Effector memory CD8-positive, alpha-beta T cell (primary cell): ENCODE measurements around the gene MDFIC.
A peak's percentile ranks its signal among the peaks of the same experiment; 100 is the strongest.

Experiments used
- ATAC-seq: fragments of 150-1000 bp; cut with Tn5 transposase; replicated peaks from 2 replicates; pipeline ENCODE4 v1.10.0; 2021; ENCODE audit warnings: mild to moderate bottlenecking, moderate library complexity
- DNase-seq, 3 experiments: peaks; one replicate each; pipeline ENCODE4 v3.0.0; 2021
- H3K27ac Mint-ChIP-seq, 2 donors: one replicate each; pipeline ENCODE4 v1.8.0; 2022; ENCODE audit warnings: mild to moderate bottlenecking in 2 of 2, mixed read lengths in 2 of 2, moderate library complexity in 2 of 2
- H3K27me3 Mint-ChIP-seq, 2 donors: one replicate each; pipeline ENCODE4 v1.8.0; 2022; ENCODE audit warnings: mixed read lengths in 2 of 2
- H3K36me3 Mint-ChIP-seq: one replicate; pipeline ENCODE4 v1.8.0; 2022; ENCODE audit warnings: mild to moderate bottlenecking, moderate library complexity, mixed read lengths; ENCODE audit not compliant: insufficient read depth
- H3K4me1 Mint-ChIP-seq, 2 donors: one replicate each; pipeline ENCODE4 v1.8.0; 2022; ENCODE audit warnings: low read depth in 2 of 2, mixed read lengths in 2 of 2
- H3K4me3 Mint-ChIP-seq, 2 donors: one replicate each; pipeline ENCODE4 v1.8.0; 2022; ENCODE audit warnings: mild to moderate bottlenecking in 2 of 2, mixed read lengths in 2 of 2, moderate library complexity in 2 of 2
- H3K9me3 Mint-ChIP-seq, 2 donors: one replicate each; pipeline ENCODE4 v1.8.0; 2022; ENCODE audit warnings: mixed read lengths in 2 of 2

Gene MDFIC

GRCh38 chr7:114931656-114932011 lies 9.7 kb downstream of the MDFIC start:
- H3K4me3 Mint-ChIP-seq = no peak overlapping the region
- DNase-seq = peak in 2 of 3 experiments; percentile 27 to 28
- no peak overlapping the region for H3K27ac Mint-ChIP-seq
- ATAC-seq = peak; percentile 85
- H3K36me3 Mint-ChIP-seq = peaks cover 8% of the 10 kb centered on the region
- no peaks in the 10 kb centered on the region for H3K27me3 Mint-ChIP-seq
- H3K4me1 Mint-ChIP-seq = peaks cover 40 to 60% of the 10 kb centered on the region in 2 donors
- no peaks in the 10 kb centered on the region for H3K9me3 Mint-ChIP-seq

- no peaks in the 10 kb centered on the region for H3K9me3 Mint-ChIP-seq
- H3K27ac Mint-ChIP-seq = peak overlapping the region in 1 of 2 donors; percentile 70
- H3K36me3 Mint-ChIP-seq = peaks cover 8% of the 10 kb centered on the region
- no peaks in the 10 kb centered on the region for H3K27me3 Mint-ChIP-seq
- DNase-seq (no peak), ATAC-seq (no peak)
- H3K4me3 Mint-ChIP-seq = no peak overlapping the region
- peaks cover 41 to 61% of the 10 kb centered on the region in 2 donors for H3K4me1 Mint-ChIP-seq
Observed at GRCh38 chr7:114932991-114933390, 11.1 kb downstream of the MDFIC start.

- H3K27ac Mint-ChIP-seq = peak overlapping the region in 1 of 2 donors; percentile 70
- H3K9me3 Mint-ChIP-seq = no peaks in the 10 kb centered on the region
- no peaks in the 10 kb centered on the region for H3K27me3 Mint-ChIP-seq
- H3K36me3 Mint-ChIP-seq = peaks cover 8% of the 10 kb centered on the region
- DNase-seq (no peak), ATAC-seq (no peak)
- peaks cover 41 to 61% of the 10 kb centered on the region in 2 donors for H3K4me1 Mint-ChIP-seq
- no peak overlapping the region for H3K4me3 Mint-ChIP-seq
Observed at GRCh38 chr7:114933658-114934057, 11.8 kb downstream of the MDFIC start.

- peak overlapping the region in 1 of 2 donors; percentile 44 for H3K4me3 Mint-ChIP-seq
- peaks cover 41 to 61% of the 10 kb centered on the region in 2 donors for H3K4me1 Mint-ChIP-seq
- DNase-seq (no peak), ATAC-seq (no peak)
- H3K36me3 Mint-ChIP-seq = peaks cover 8% of the 10 kb centered on the region
- H3K9me3 Mint-ChIP-seq = no peaks in the 10 kb centered on the region
- H3K27ac Mint-ChIP-seq = peak overlapping the region; percentile 49 to 70
- H3K27me3 Mint-ChIP-seq = no peaks in the 10 kb centered on the region
Observed at GRCh38 chr7:114934086-114934485, 12.2 kb downstream of the MDFIC start.

- peak overlapping the region; percentile 49 to 70 for H3K27ac Mint-ChIP-seq
- peak overlapping the region in 1 of 2 donors; percentile 44 for H3K4me3 Mint-ChIP-seq
- DNase-seq = no peak
Observed at GRCh38 chr7:114934713-114935112, 12.8 kb downstream of the MDFIC start.

GRCh38 chr7:114936471-114936870 lies 14.6 kb downstream of the MDFIC start:
- Mint-ChIP-seq H3K4me3 (peak overlapping the region; percentile 16 to 33), H3K4me1 (peaks cover 44 to 66% of the 10 kb centered on the region in 2 donors), H3K36me3 (peaks cover 2% of the 10 kb centered on the region), H3K27ac (peak overlapping the region in 1 of 2 donors; percentile 49), H3K9me3 (no peaks in the 10 kb centered on the region), H3K27me3 (no peaks in the 10 kb centered on the region)
- DNase-seq = no peak
- no peak for ATAC-seq

More at GRCh38 chr7:114934713-114935112, 12.8 kb downstream of the MDFIC start:
- Mint-ChIP-seq H3K36me3 (peaks cover 8% of the 10 kb centered on the region), H3K4me1 (peaks cover 41 to 61% of the 10 kb centered on the region in 2 donors), H3K9me3 (no peaks in the 10 kb centered on the region), H3K27me3 (no peaks in the 10 kb centered on the region)
- no peak for ATAC-seq

GRCh38 chr7:114937446-114937845 lies 15.6 kb downstream of the MDFIC start:
- Mint-ChIP-seq H3K27me3 (no peaks in the 10 kb centered on the region), H3K27ac (no peak overlapping the region), H3K4me1 (peaks cover 44 to 63% of the 10 kb centered on the region in 2 donors), H3K36me3 (peaks cover 2% of the 10 kb centered on the region), H3K4me3 (no peak overlapping the region), H3K9me3 (no peaks in the 10 kb centered on the region)
- DNase-seq = no peak
- no peak for ATAC-seq

- DNase-seq = no peak
- ATAC-seq = no peak
- H3K36me3 Mint-ChIP-seq = peaks cover 14% of the 10 kb centered on the region
- no peak overlapping the region for H3K4me3 Mint-ChIP-seq
- H3K9me3 Mint-ChIP-seq = no peaks in the 10 kb centered on the region
- no peaks in the 10 kb centered on the region for H3K27me3 Mint-ChIP-seq
- H3K27ac Mint-ChIP-seq = no peak overlapping the region
- H3K4me1 Mint-ChIP-seq = peaks cover 39 to 63% of the 10 kb centered on the region in 2 donors
Observed at GRCh38 chr7:114938785-114939184, 16.9 kb downstream of the MDFIC start.

GRCh38 chr7:114939484-114940097 lies 17.7 kb downstream of the MDFIC start:
- H3K4me3 Mint-ChIP-seq = no peak overlapping the region
- DNase-seq = peak in 2 of 3 experiments; percentile 25 to 34
- H3K9me3 Mint-ChIP-seq = no peaks in the 10 kb centered on the region
- peak; percentile 66 for ATAC-seq
- no peaks in the 10 kb centered on the region for H3K27me3 Mint-ChIP-seq
- no peak overlapping the region for H3K27ac Mint-ChIP-seq
- peaks cover 20% of the 10 kb centered on the region for H3K36me3 Mint-ChIP-seq
- peaks cover 35 to 62% of the 10 kb centered on the region in 2 donors for H3K4me1 Mint-ChIP-seq

GRCh38 chr7:114940220-114940619 lies 18.3 kb downstream of the MDFIC start:
- DNase-seq (no peak), ATAC-seq (no peak)
- peak overlapping the region in 1 of 2 donors; percentile 19 for H3K4me3 Mint-ChIP-seq
- no peak overlapping the region for H3K27ac Mint-ChIP-seq
- H3K9me3 Mint-ChIP-seq = no peaks in the 10 kb centered on the region
- H3K27me3 Mint-ChIP-seq = no peaks in the 10 kb centered on the region
- H3K4me1 Mint-ChIP-seq = peaks cover 35 to 59% of the 10 kb centered on the region in 2 donors
- H3K36me3 Mint-ChIP-seq = peaks cover 26% of the 10 kb centered on the region

GRCh38 chr7:114941692-114942091 lies 19.8 kb downstream of the MDFIC start:
- H3K36me3 Mint-ChIP-seq = peaks cover 36% of the 10 kb centered on the region

GRCh38 chr7:114942446-114943175 lies 20.7 kb downstream of the MDFIC start:
- ATAC-seq = no peak
- Mint-ChIP-seq H3K9me3 (no peaks in the 10 kb centered on the region), H3K4me3 (peak overlapping the region in 1 of 2 donors; percentile 47), H3K27me3 (no peaks in the 10 kb centered on the region), H3K36me3 (peaks cover 36% of the 10 kb centered on the region), H3K27ac (peak overlapping the region; percentile 38 to 84), H3K4me1 (peaks cover 36 to 53% of the 10 kb centered on the region in 2 donors)
- no peak for DNase-seq

More at GRCh38 chr7:114941692-114942091, 19.8 kb downstream of the MDFIC start:
- ATAC-seq = no peak
- Mint-ChIP-seq H3K27me3 (no peaks in the 10 kb centered on the region), H3K9me3 (no peaks in the 10 kb centered on the region), H3K27ac (peak overlapping the region; percentile 2 to 8), H3K4me3 (peak overlapping the region in 1 of 2 donors; percentile 23), H3K4me1 (peaks cover 34 to 48% of the 10 kb centered on the region in 2 donors)
- no peak for DNase-seq

GRCh38 chr7:114943530-114943929 lies 21.6 kb downstream of the MDFIC start:
- no peak for ATAC-seq
- H3K4me3 Mint-ChIP-seq = no peak overlapping the region
- no peak for DNase-seq
- no peaks in the 10 kb centered on the region for H3K9me3 Mint-ChIP-seq
- peaks cover 36% of the 10 kb centered on the region for H3K36me3 Mint-ChIP-seq
- H3K27me3 Mint-ChIP-seq = no peaks in the 10 kb centered on the region
- H3K27ac Mint-ChIP-seq = peak overlapping the region; percentile 38 to 84
- H3K4me1 Mint-ChIP-seq = peaks cover 39 to 61% of the 10 kb centered on the region in 2 donors
